Measurements from ENCODE around the gene CXCR3. TPM values are rescaled to one million over a fixed set of nuclear protein-coding genes. Genes with fewer than 3 reads are reported as not detected.

The CXCR3 gene
- total and polyA plus RNA-seq, 2 donors from 2014 or later: 0.24 to 1.7 TPM

- no peaks in the 10 kb centered on the region for H3K9me3 ChIP-seq (ENCODE audit: control insufficient read depth in 2 of 3, insufficient read depth in 1 of 3, low read length in 3 of 3)
- no peaks in the 10 kb centered on the region for H3K27me3 ChIP-seq (ENCODE audit: control insufficient read depth, insufficient read depth, low read length)
- H3K36me3 ChIP-seq (ENCODE audit: control insufficient read depth in 2 of 3, insufficient read depth in 3 of 3, low read length in 3 of 3): peaks cover 3 to 33% (median 33%) of the 10 kb centered on the region in 3 donors
- no peak overlapping the region for H3K27ac ChIP-seq (ENCODE audit: low read depth in 2 of 2, low read length in 2 of 2)
- intact Hi-C loops (cut with DNase I): no loop called here
- no peaks in the 10 kb centered on the region for H3K4me1 ChIP-seq (ENCODE audit: control insufficient read depth in 2 of 3, insufficient read depth in 2 of 3, low read depth in 1 of 3, low read length in 3 of 3)
- no peak overlapping the region for H3K4me3 ChIP-seq (ENCODE audit: low read length in 3 of 3)
- no peak overlapping the region for H3K9ac ChIP-seq (ENCODE audit: low read length in 3 of 3)
- no peak for FAIRE-seq
- TF ChIP-seq, protein P1, sequence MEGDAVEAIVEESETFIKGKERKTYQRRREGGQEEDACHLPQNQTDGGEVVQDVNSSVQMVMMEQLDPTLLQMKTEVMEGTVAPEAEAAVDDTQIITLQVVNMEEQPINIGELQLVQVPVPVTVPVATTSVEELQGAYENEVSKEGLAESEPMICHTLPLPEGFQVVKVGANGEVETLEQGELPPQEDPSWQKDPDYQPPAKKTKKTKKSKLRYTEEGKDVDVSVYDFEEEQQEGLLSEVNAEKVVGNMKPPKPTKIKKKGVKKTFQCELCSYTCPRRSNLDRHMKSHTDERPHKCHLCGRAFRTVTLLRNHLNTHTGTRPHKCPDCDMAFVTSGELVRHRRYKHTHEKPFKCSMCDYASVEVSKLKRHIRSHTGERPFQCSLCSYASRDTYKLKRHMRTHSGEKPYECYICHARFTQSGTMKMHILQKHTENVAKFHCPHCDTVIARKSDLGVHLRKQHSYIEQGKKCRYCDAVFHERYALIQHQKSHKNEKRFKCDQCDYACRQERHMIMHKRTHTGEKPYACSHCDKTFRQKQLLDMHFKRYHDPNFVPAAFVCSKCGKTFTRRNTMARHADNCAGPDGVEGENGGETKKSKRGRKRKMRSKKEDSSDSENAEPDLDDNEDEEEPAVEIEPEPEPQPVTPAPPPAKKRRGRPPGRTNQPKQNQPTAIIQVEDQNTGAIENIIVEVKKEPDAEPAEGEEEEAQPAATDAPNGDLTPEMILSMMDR (IDR thresholded peaks at IDR 0.05; ENCODE audit: borderline replicate concordance, extremely low read depth, insufficient read depth): no peak
- no peak for DNase-seq
Measured at GRCh38 chrX:71609095-71609750, 9.1 kb downstream of the CXCR3 start.

DNA sequence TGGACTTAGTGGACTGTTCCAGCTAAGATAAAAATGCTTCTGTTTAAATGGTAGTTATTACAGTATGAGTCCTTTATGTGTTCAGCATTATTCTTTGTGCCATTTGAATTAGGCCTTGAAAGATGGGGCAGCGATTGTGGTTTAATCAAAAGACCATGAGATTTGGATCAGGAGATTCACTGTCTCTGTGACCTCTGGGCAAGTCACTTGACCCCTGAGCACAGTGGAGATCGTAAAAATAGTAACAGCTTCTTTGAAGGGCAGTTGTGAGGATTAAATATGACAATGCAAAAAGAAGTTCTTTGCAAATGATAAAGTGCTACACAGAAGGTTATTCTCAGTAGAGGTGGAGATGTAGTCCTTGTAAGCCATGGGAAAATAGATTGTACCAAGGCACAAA is 10.8 kb downstream of the CXCR3 start:
- TF ChIP-seq, protein P1 (IDR thresholded peaks at IDR 0.05; ENCODE audit: borderline replicate concordance, extremely low read depth, insufficient read depth): no peak
- no peak overlapping the region for H3K27ac ChIP-seq (ENCODE audit: low read depth in 2 of 2, low read length in 2 of 2)
- H3K27me3 ChIP-seq (ENCODE audit: control insufficient read depth, insufficient read depth, low read length): no peaks in the 10 kb centered on the region
- FAIRE-seq: no peak
- no peak for DNase-seq
- H3K9me3 ChIP-seq (ENCODE audit: control insufficient read depth in 2 of 3, insufficient read depth in 1 of 3, low read length in 3 of 3): no peaks in the 10 kb centered on the region
- H3K9ac ChIP-seq (ENCODE audit: low read length in 3 of 3): no peak overlapping the region
- peaks cover 4 to 36% (median 31%) of the 10 kb centered on the region in 3 donors for H3K36me3 ChIP-seq (ENCODE audit: control insufficient read depth in 2 of 3, insufficient read depth in 3 of 3, low read length in 3 of 3)
- no peaks in the 10 kb centered on the region for H3K4me1 ChIP-seq (ENCODE audit: control insufficient read depth in 2 of 3, insufficient read depth in 2 of 3, low read depth in 1 of 3, low read length in 3 of 3)
- no peak overlapping the region for H3K4me3 ChIP-seq (ENCODE audit: low read length in 3 of 3)
- intact Hi-C loops (cut with DNase I): no loop called here

GRCh38 chrX:71606536-71607216 is 11.6 kb downstream of the CXCR3 start:
- Histone ChIP-seq H3K27ac (ENCODE audit: low read depth in 2 of 2, low read length in 2 of 2) (no peak overlapping the region), H3K4me1 (ENCODE audit: control insufficient read depth in 2 of 3, insufficient read depth in 2 of 3, low read depth in 1 of 3, low read length in 3 of 3) (no peaks in the 10 kb centered on the region), H3K9ac (ENCODE audit: low read length in 3 of 3) (no peak overlapping the region), H3K4me3 (ENCODE audit: low read length in 3 of 3) (no peak overlapping the region), H3K36me3 (ENCODE audit: control insufficient read depth in 2 of 3, insufficient read depth in 3 of 3, low read length in 3 of 3) (peaks cover 4 to 33% (median 30%) of the 10 kb centered on the region in 3 donors), H3K27me3 (ENCODE audit: control insufficient read depth, insufficient read depth, low read length) (no peaks in the 10 kb centered on the region), H3K9me3 (ENCODE audit: control insufficient read depth in 2 of 3, insufficient read depth in 1 of 3, low read length in 3 of 3) (no peaks in the 10 kb centered on the region)
- FAIRE-seq (no peak), DNase-seq (no peak)
- intact Hi-C loops (cut with DNase I): no loop called here
- TF ChIP-seq, protein P1 (IDR thresholded peaks at IDR 0.05; ENCODE audit: borderline replicate concordance, extremely low read depth, insufficient read depth): no peak

Measured in kidney (tissue), 14 donors.